GM12874 (cell line): ENCODE measurements around the gene ING4.

ENCODE experiments used
- CTCF ChIP-seq: IDR thresholded peaks from 2 replicates; pipeline ENCODE4 v1.5.1; 2011; ENCODE audit warnings: low read depth, mild to moderate bottlenecking, control low read depth, low read length, moderate library complexity; ENCODE audit not compliant: insufficient read depth

Gene ING4

DNA sequence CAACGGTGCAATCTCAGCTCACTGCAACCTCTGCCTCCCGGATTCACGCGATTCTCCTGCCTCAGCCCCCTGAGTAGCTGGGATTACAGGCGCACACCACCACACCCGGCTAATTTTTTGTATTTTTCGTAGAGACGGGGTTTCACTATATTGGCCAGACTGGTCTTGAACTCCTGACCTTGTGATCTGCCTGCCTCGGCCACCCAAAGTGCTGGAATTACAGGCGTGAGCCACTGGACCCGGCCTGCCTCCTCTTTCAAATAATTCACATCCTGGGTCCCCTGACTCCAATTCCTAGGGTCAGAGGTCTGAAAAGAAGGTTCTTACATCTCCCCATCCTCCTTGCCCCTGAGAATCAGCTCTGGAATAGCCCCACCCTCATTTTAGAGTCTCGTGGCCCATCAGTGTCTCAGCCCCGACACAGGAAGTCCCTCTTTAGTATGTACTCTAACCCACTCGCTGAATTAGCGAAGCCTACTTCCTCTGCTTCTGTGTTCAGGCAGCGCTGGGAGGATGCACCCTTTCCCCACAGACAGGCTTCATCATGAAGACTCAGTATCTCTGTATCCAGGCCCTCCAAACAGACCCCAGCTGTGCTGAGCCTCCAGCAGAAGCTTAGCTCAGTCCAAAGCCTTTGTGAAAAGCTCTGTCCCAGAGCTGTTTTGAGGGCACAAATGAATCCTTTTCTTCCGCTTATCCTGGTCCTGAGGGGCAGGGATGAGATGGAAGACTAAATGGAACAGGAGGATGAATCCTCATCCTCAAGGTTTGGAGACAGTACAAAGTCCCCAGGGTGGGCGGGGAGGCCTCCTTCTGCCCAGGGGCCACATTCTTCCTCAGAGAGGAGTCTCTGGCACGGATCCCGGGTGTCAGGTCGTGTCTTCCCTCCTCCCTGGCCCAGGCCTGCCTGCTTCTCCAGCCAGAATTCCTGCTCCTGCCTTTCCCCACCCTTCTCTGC, 30.6 kb downstream of the ING4 start:
- no peak for TF ChIP-seq CTCF

GRCh38 chr12:6631549-6631961, 31.4 kb downstream of the ING4 start:
- TF ChIP-seq CTCF, result no peak

DNA sequence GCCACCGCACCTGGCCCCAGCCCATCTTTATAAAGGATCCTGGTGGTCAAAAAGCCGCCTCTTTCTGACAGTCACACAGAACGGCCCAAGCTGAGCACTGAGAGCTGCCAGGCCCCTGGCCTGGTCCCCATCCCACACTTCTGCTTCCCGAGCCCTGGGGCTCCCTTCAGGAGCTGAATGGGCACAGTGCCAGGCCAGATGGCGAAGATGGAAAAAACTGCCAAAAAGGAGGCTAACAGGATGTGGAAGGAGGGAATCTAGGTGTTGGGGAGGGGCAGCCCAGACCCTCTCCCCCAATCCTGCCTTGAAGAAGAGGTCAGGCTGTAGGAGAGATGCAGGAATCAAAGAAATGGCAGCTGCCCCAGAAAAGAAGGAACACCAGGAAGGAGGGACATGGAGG, 32.2 kb downstream of the ING4 start:
- no peak for TF ChIP-seq CTCF

DNA sequence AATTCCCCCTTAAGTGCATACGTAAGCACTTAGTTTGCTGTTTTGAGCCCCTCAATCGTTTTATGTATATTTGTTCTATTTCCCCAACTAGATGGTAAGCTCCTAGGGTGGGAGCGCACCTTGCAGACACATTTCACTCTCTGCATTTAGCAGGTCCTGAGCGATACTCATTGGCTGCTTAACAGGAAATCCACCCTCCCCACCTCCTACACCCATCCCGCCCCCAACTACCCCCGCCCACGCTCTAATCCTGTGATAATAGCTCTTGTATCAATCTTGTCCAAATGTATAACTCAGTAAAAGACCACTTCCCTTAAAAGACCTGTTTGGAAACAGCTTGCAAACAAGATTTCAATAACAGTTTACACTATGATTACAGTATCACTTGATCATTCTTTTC, 35.3 kb downstream of the ING4 start:
- no peak for TF ChIP-seq CTCF

GRCh38 chr12:6626654-6627283, 36.1 kb downstream of the ING4 start:
- no peak for TF ChIP-seq CTCF

DNA sequence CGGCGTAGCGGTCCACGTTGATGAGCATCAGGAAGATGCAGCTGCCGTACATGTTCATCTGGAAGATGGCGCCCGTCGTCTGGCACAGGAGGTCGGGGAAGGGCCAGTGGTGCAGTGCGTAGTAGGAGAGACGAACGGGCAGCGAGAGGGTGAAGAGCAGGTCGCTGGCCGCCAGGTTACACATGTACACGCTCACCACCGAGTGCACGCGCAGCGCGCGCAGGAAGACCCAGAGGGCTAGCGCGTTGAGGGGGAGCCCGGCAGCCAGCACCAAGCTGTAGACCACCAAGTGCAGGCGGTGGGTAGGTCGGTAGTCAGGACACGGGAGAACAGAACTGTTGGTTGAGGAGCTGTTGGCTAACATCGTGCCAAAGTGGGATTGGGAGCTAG, 42.0 kb downstream of the ING4 start:
- no peak for TF ChIP-seq CTCF

GRCh38 chr12:6620137-6620884, 42.6 kb downstream of the ING4 start:
- no peak for TF ChIP-seq CTCF
